ENCODE results near the gene NRXN3.

NRXN3 gene

DNA sequence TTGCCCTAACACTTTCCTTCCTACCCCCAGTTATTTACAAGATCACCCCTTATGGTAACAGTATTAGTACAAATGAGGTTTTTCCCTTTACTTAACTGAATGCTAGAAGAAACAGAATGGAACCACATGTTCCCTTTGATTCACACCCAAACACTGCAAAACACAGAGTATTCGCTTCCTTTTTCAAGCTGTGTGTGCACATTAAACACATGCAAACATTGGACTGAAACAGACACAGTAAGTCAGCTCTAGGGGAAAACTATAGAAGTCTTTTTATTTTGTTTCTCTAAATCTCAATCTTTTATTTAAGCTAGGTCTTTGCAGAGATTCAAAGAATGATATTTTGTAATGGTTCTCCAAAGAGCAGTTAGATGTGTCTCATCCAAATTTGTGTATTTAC lies 1312.7 kb downstream of the NRXN3 start:
- H3K4me3 ChIP-seq (ENCODE audit: low read depth, low read length), result no peak overlapping the region

DNA sequence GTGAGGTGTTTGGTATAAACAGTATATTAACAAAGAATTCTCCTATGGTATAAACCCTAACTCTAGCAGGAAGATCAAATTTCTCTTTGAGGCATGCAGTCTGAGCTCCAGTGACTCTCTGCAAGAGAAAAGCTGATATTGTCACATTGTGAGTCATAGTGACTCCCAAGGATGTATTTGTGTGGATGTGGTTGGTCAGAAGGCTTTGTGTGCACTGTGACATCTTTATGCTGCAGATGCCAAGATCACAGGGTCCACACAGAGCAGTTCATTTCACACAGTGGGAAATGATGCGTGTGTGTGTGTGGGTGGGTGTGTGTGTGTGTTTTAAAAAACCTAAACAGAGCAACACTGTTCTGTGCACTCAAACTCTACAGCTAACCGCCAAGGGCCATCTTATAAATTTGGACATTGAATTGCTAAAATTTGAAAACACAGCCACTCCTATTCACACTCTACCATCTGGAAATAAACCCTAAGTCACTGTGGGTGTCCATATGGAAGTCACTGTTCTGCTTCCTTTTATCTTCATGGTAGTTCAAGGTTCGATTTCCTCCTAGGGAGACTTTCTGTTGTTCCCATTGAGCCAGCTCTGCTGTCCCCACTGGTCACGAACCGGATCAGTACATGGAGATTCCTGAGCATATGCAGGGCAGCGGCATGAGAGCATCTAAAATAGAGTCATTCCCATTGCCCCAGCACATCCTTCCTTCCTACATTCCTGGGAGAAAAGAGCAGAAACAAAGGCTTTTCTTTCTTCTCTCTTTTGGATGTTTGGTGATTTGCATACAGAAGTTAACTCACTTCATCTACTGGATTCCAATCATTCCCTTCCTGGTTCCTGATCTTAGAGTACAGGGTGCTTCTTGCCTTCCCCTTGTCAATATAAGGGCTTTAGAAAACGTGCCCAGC lies 1313.6 kb downstream of the NRXN3 start:
- no peak overlapping the region for H3K4me3 ChIP-seq (ENCODE audit: low read depth, low read length)

More for the DNA sequence above, 1312.7 kb downstream of the NRXN3 start:
- TF ChIP-seq, protein P1, sequence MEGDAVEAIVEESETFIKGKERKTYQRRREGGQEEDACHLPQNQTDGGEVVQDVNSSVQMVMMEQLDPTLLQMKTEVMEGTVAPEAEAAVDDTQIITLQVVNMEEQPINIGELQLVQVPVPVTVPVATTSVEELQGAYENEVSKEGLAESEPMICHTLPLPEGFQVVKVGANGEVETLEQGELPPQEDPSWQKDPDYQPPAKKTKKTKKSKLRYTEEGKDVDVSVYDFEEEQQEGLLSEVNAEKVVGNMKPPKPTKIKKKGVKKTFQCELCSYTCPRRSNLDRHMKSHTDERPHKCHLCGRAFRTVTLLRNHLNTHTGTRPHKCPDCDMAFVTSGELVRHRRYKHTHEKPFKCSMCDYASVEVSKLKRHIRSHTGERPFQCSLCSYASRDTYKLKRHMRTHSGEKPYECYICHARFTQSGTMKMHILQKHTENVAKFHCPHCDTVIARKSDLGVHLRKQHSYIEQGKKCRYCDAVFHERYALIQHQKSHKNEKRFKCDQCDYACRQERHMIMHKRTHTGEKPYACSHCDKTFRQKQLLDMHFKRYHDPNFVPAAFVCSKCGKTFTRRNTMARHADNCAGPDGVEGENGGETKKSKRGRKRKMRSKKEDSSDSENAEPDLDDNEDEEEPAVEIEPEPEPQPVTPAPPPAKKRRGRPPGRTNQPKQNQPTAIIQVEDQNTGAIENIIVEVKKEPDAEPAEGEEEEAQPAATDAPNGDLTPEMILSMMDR (IDR thresholded peaks at IDR 0.05; ENCODE audit: borderline replicate concordance, insufficient read depth, low read depth, low read length), result no peak

DNA sequence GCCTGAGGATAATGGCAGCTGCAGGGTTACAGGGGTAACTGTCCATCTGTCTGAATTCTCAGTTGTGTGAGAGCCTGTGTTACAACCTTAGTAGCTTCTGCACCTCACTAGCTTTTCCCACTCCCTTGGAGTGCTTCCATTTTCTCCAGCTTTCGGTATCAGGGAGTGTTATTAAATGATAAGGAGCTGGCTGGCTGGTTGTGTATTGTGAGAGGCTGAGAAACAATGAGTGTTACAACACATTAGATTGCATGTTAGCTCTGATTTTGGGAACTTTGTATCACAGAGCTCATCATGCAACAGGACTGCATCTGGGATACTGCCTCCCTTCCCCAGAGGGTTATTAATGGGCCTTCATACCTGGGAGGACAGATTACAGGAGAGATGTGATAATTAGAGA lies 1317.5 kb downstream of the NRXN3 start:
- H3K4me3 ChIP-seq (ENCODE audit: low read depth, low read length), result no peak overlapping the region
- TF ChIP-seq, protein P1 (IDR thresholded peaks at IDR 0.05; ENCODE audit: borderline replicate concordance, insufficient read depth, low read depth, low read length), result no peak

More for the DNA sequence above, 1313.6 kb downstream of the NRXN3 start:
- TF ChIP-seq, protein P1 (IDR thresholded peaks at IDR 0.05; ENCODE audit: borderline replicate concordance, insufficient read depth, low read depth, low read length), result no peak

DNA sequence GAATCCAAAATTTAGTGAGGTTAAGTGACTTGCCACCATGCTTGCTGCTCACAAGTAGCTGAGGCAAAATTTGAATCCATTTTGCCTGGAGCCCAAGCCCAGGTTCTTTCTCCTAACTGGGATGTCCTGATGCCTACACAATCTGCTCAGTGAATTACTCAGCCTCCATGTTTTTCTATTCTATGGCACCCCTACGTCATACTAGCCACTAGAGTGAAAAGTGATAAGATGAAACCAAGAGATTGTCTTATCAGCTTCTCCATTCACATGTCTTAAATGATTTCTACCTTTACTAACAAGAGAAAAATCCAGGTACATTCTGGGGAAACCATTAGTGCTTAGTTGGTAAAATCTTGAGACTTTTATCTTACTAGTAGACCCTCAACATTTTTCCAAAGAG lies 1321.0 kb downstream of the NRXN3 start:
- TF ChIP-seq, protein P1 (IDR thresholded peaks at IDR 0.05; ENCODE audit: borderline replicate concordance, insufficient read depth, low read depth, low read length), result no peak
- H3K4me3 ChIP-seq (ENCODE audit: low read depth, low read length), result no peak overlapping the region

DNA sequence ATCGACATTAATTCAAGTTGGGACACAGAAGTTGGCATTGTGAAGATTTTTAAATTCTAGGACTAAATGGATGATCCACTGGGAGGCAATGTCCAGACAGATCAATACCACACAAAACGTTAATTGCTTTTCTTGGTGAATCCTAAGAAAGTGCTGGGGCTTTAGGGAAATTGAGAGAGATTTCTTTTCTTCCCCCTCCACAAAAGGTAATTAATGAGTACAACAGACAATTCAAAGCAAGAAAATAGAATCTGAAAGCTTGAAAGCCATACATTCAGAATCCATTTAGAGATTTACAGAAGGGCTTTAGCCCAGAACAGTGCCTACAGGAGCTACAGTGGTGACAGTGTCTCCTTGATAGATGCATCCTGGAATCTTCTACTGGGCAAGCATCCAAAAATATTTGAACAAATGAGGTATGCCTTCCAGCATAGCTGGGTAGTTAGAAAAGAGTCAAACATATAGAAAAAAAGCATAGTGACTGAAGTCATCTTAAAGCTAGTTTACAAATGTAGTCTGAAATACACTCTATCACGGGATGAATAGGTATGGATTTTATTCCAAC lies 1323.0 kb downstream of the NRXN3 start:
- no peak overlapping the region for H3K4me3 ChIP-seq (ENCODE audit: low read depth, low read length)
- TF ChIP-seq, protein P1 (IDR thresholded peaks at IDR 0.05; ENCODE audit: borderline replicate concordance, insufficient read depth, low read depth, low read length), result no peak

DNA sequence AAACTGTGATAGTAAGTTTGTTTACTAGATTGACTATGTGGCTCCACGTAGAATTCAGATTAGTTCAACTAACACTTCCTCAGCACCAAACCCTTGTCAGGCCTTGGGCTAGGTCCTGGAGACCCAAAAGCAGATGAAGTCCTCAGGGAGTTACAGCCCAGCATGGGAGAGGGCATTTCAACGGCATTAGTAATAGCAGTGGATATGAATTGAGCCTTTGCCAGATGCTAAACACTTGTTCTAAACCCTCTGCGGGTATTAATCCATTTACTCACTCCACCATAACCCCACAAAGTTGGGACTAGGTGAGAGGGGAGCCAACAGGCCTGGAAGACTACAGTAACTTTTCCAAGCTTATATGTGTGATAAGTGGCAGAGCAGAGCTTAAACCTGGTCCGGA lies 1326.5 kb downstream of the NRXN3 start:
- H3K4me3 ChIP-seq (ENCODE audit: low read depth, low read length), result no peak overlapping the region
- TF ChIP-seq, protein P1 (IDR thresholded peaks at IDR 0.05; ENCODE audit: borderline replicate concordance, insufficient read depth, low read depth, low read length), result no peak

DNA sequence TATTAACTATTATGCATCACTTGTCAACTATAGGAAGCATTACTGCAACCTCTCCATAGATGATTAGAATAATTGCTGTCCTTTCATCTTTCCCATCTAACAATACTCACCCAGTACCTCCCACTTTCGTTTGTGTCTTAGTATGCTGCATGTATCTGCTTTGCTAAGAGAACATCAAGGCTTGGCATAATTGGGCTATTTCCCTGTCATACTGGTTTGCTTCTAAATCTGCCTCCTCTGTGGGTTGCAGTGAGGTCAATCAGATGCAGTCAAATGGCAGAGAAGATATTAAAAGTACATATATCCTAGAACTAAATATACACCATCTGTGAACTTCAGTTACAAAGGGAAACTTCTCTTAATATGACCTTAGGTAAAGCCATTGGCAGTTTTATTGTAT lies 1330.3 kb downstream of the NRXN3 start:
- no peak overlapping the region for H3K4me3 ChIP-seq (ENCODE audit: low read depth, low read length)
- TF ChIP-seq, protein P1 (IDR thresholded peaks at IDR 0.05; ENCODE audit: borderline replicate concordance, insufficient read depth, low read depth, low read length), result no peak
